Activated CD4-positive, alpha-beta T cell treated with anti-CD3 and anti-CD28 coated beads for 4 hours (primary cell): ENCODE results near the gene ZNF862.
"Not testable (repeated sequence)": the region's sequence is repeated elsewhere in the genome, so short reads cannot be mapped to it uniquely, and the experiment has no call there.

ENCODE experiments used
- DNase-seq, 2 donors: peaks; one replicate each; pipeline ENCODE4 v3.0.0-alpha.2; 2020

The ZNF862 gene

GRCh38 chr7:149825567-149826343, 12.4 kb upstream of the ZNF862 start:
- no peak for DNase-seq

GRCh38 chr7:149826344-149827088, 11.7 kb upstream of the ZNF862 start:
- DNase-seq: no peak

GRCh38 chr7:149827089-149827981, 10.8 kb upstream of the ZNF862 start:
- DNase-seq: no peak

GRCh38 chr7:149828357-149829309, 9.5 kb upstream of the ZNF862 start:
- DNase-seq: no peak

GRCh38 chr7:149830527-149830926, 7.6 kb upstream of the ZNF862 start:
- not testable (repeated sequence) for DNase-seq

- DNase-seq: no peak
Measured at GRCh38 chr7:149830997-149831740, 7.0 kb upstream of the ZNF862 start.

- DNase-seq: no peak
Measured at GRCh38 chr7:149831741-149832219, 6.4 kb upstream of the ZNF862 start.

GRCh38 chr7:149832332-149833041, 5.7 kb upstream of the ZNF862 start:
- DNase-seq: no peak

- DNase-seq: no peak
Measured at GRCh38 chr7:149833495-149834130, 4.6 kb upstream of the ZNF862 start.

- no peak for DNase-seq
Measured at GRCh38 chr7:149834601-149835000, 3.6 kb upstream of the ZNF862 start.

- no peak for DNase-seq
Measured at GRCh38 chr7:149836434-149836833, 1.7 kb upstream of the ZNF862 start.

- no peak for DNase-seq
Measured at GRCh38 chr7:149837564-149838223, 481 bp upstream of the ZNF862 start.

GRCh38 chr7:149838992-149839408, 825 bp downstream of the ZNF862 start:
- DNase-seq: no peak

- DNase-seq: no peak
Measured at GRCh38 chr7:149839933-149840332, 1.8 kb downstream of the ZNF862 start.

- no peak for DNase-seq
Measured at GRCh38 chr7:149843566-149843965, 5.4 kb downstream of the ZNF862 start.

- no peak for DNase-seq
Measured at GRCh38 chr7:149844445-149844844, 6.3 kb downstream of the ZNF862 start.

- DNase-seq: no peak
Measured at GRCh38 chr7:149845257-149845980, 7.2 kb downstream of the ZNF862 start.

GRCh38 chr7:149846021-149846420, 7.8 kb downstream of the ZNF862 start:
- no peak for DNase-seq
